ENCODE measurements around the gene PIGBOS1.

Gene PIGBOS1

DNA sequence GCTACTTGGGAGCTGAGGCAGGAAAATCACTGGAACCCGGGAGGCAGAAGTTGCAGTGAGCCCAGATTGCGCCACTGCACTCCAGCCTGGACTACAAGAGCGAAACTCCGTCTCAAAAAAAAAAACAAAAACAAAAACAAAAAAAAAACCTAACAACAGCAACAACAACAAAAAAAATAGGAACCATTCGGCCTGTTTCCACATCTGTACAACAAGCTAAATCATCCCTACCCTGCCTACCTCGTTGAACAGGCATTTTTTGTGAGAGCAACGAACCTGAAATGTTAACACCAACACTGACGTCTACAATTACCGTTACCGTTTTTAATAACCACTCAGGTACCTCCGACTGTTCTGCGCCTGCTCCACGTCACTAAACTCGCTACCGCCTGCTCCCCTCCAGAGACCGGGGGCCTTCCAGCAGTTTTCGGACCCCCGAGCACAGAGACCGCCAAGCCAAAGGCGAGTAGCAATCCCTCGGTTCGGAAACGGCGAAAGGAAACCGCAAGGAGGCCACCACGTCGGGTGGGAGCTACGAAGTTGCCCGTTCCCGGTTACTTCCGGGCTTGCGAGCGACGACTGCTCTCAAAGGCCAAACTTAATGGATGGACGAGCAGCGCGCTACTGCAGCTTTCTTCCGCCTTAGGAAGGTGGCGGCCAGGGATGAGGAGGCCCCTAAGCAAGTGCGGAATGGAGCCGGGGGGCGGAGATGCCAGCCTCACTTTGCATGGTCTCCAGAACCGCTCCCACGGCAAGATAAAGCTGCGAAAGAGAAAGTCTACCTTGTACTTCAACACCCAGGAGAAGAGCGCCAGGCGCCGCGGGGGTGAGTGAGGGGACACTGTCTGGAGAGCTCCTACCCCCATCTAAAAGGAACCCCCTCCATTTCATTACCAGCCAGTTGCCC lies at the start of gene PIGBOS1, which contains the start of gene PIGB:
PIGBOS1 (minus strand) TSS at position 536 of the 907 bp plus-strand sequence. CDS start 1,331 bp downstream, outside the sequence.
PIGB (plus strand) TSS at position 635 of the 907 bp plus-strand sequence; CDS start at position 664, 29 bp downstream.
- in situ Hi-C loops (cut with HindIII; ENCODE audit: low sequenced_read_pairs), result no loop called here

DNA sequence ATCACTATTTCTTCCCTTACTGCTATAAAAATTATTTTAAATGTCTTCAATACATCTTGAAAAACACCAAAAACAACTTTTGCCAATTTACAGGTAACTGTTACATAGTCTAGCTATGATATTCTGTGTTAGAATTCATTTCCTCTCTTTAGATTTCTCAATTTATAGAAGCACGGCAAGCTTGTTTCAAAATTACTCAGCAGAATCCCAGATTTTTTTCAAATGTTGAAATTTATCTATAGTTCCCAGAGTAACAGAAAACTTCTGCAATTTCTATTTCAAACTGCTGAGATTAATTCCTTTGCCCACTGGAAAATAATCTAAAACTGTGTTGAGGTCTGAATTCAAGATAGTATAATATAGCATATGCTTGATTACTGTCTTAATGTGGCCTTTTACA lies 48.1 kb upstream of the PIGBOS1 start:
- in situ Hi-C loops (cut with HindIII; ENCODE audit: low sequenced_read_pairs), result no loop called here

DNA sequence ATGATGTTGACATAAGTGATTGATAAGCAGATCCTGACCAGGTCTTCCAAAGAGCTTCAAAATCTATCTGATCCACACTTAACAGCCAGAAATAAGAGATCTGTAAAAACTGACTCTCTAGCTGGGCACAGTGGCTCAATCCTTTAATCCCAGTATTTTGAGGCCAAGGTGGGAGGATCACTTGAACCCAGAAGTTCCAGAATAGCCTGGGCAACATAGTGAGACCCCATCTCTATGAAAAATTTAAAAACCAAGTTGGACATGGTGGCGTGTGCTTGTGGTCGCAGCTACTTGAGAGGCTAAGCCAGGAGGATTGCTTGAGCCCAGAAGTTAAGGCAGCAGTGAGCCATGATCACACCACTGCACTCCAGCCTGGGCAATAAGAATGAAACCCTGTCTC lies 43.7 kb upstream of the PIGBOS1 start:
- in situ Hi-C loops (cut with HindIII; ENCODE audit: low sequenced_read_pairs), result no loop called here

- in situ Hi-C loops (cut with HindIII; ENCODE audit: low sequenced_read_pairs), result no loop called here
Observed at GRCh38 chr15:55361048-55361447, 42.1 kb upstream of the PIGBOS1 start.

DNA sequence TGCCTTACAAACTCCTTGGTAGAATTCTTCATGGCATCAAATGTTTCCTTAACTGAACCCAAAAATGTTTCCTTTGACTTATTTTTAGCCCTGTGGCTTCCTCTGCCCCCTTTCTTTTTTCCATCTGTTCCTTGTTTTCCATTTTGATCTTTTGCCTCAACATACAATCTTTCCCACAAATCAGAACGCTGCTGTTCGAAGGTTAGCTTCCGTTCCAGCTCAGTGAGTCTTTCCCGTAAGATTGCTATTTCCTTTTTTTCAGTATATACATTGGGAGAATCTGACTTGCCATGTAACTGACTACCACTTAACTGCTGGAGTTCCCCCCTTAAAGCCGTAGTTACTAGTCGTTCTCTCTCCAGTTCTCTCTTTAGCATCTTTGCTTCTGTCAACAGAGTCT lies 41.3 kb upstream of the PIGBOS1 start:
- in situ Hi-C loops (cut with HindIII; ENCODE audit: low sequenced_read_pairs), result no loop called here

DNA sequence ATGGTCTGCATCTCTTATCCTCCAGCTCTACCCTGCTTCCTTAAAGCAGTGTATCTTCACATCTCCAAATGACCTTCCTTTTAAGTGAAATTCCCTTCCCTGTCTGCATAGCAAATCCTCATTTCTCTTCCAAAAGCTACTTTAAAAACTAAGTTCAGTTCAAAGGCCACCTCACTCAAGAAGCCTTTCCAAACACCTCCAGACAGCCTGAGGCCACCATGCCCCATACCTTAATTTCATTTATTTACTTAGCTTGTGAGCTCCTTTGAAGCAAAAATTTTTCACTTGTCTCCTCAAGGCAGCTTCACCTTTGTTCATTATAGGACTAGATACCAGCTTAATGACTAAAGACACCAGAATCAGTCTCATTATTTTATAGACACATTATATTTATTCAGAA lies 39.5 kb upstream of the PIGBOS1 start:
- in situ Hi-C loops (cut with HindIII; ENCODE audit: low sequenced_read_pairs), result no loop called here

- in situ Hi-C loops (cut with HindIII; ENCODE audit: low sequenced_read_pairs), result no loop called here
Observed at GRCh38 chr15:55357774-55358173, 38.9 kb upstream of the PIGBOS1 start.

GRCh38 chr15:55356985-55357585 lies 38.2 kb upstream of the PIGBOS1 start:
- in situ Hi-C loops (cut with HindIII; ENCODE audit: low sequenced_read_pairs), result no loop called here

- in situ Hi-C loops (cut with HindIII; ENCODE audit: low sequenced_read_pairs), result no loop called here
Observed at GRCh38 chr15:55353025-55353424, 34.1 kb upstream of the PIGBOS1 start.

DNA sequence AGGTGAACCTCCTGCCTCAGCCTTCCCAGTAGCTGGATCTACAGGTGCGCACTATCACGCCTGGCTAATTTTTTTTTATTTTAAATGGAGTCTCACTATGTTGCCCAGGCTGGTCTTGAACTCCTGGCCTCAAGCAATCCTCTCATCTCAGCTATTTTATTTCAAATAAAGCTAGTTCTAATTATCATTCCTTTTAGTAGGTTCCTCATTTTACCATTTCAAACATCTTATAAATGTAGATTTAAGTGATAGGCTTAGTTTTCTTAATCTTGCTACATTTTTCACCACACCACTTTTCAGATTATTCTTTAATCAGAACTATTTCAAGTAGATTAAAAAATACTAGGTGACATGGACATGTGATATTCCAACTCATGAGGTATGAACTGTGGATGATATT lies 30.4 kb upstream of the PIGBOS1 start:
- in situ Hi-C loops (cut with HindIII; ENCODE audit: low sequenced_read_pairs), result loop anchor here (5.0 kb wide), 1 partner anchor 68 kb away; no protein-coding TSS in a partner anchor

GRCh38 chr15:55348281-55348778 lies 29.4 kb upstream of the PIGBOS1 start:
- in situ Hi-C loops (cut with HindIII; ENCODE audit: low sequenced_read_pairs), result loop anchor here (5.0 kb wide), 1 partner anchor 69 kb away; no protein-coding TSS in a partner anchor

GRCh38 chr15:55344206-55344605 lies 25.3 kb upstream of the PIGBOS1 start:
- in situ Hi-C loops (cut with HindIII; ENCODE audit: low sequenced_read_pairs), result no loop called here

- in situ Hi-C loops (cut with HindIII; ENCODE audit: low sequenced_read_pairs), result no loop called here
Observed at GRCh38 chr15:55343168-55343567, 24.2 kb upstream of the PIGBOS1 start.

GRCh38 chr15:55337160-55337559 lies 18.2 kb upstream of the PIGBOS1 start:
- in situ Hi-C loops (cut with HindIII; ENCODE audit: low sequenced_read_pairs), result no loop called here

DNA sequence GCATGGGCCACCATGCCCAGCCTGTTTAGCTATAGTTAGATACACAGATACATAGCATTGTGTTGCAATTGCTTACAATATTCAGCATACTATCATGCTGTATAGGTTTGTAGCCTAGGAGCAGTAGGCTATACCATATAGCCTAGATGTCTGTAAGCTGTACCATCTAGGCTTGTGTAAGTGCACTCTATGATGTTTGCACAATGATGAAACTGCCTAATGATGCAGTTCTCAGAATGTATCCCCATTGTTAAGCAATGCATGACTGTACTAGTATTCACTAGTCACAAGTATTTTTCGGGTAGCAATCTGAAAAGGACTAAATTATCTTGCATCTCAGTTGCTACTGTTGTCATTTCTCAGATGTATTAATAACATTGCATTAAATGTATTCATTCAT lies 16.1 kb upstream of the PIGBOS1 start:
- in situ Hi-C loops (cut with HindIII; ENCODE audit: low sequenced_read_pairs), result no loop called here

DNA sequence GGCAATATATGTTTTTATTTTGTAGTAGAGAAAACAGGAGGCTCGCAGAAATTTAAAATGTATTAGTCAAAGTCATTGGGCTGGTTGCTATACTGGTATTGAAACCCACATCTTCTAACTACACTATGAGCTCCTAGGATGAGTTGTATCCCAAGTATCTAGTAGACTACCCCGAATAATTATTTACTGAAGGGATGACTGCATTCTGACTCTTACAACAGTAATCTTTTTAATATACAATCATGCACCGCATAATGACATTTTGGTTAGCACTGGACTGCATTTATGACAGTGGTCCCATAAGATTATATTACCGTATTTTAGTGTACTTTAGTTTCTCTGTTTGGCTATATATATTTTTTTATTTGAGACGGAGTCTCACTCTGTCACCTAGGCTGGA lies 15.4 kb upstream of the PIGBOS1 start:
- in situ Hi-C loops (cut with HindIII; ENCODE audit: low sequenced_read_pairs), result no loop called here

DNA sequence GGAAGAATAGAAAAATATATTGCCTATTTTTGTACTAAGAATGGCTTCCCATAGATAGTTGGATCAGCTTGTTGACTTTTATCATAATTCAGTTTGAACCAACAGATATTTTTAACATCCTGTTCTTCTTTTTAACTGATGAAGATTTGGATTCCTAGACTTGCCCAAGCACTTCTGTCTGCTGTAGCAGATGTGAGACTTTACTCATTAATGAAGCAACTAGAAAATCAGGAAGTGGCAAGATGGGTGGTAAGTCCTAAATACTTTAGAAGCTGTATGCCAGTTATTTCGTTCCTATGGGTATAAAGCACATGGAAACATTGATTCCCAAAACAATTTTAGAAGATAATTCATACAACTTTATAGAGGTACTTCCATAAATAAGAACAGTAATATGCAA lies 8.5 kb upstream of the PIGBOS1 start:
- in situ Hi-C loops (cut with HindIII; ENCODE audit: low sequenced_read_pairs), result no loop called here

GRCh38 chr15:55322467-55322866 lies 3.5 kb upstream of the PIGBOS1 start:
- in situ Hi-C loops (cut with HindIII; ENCODE audit: low sequenced_read_pairs), result no loop called here

GRCh38 chr15:55320963-55321362 lies 2.0 kb upstream of the PIGBOS1 start:
- in situ Hi-C loops (cut with HindIII; ENCODE audit: low sequenced_read_pairs), result no loop called here

GRCh38 chr15:55320238-55320550 lies 1.3 kb upstream of the PIGBOS1 start:
- in situ Hi-C loops (cut with HindIII; ENCODE audit: low sequenced_read_pairs), result no loop called here

DNA sequence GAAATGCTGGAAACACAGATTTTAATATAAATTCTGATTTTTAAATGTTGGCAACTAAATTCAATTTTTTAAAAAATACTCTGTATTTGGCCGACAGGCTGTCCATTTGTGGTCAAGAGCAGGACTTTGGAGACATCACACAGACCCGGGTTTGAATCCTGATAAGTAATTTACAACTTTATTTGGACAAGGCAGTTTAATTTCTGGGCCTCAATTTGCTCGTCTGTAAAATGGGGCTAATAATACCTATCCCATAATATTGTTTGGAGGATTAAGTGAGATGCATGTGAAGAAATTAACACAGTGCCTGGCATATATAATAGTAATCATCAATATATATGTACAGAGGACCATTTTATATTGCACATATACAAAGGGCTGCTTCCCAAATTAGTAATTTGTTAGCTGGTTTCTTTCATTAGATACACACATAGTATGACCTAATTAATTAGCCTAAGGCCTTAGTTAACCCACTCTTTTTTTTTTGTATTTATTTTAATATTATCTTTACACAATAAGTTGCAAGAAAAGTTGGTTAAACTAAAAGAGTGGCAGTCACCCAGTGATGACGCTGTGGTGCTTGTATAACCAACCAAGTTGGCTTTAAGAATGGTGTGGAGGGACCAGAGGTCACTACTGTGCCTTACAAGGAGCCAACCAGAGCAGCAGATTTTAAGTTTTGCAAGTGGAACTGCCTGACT lies 764 bp upstream of the PIGBOS1 start:
- in situ Hi-C loops (cut with HindIII; ENCODE audit: low sequenced_read_pairs), result no loop called here

Data from endothelial cell of hepatic sinusoid (primary cell).